SJSA1 (cell line): ENCODE measurements around the gene NEURL4. TPM values are rescaled to one million over a fixed set of nuclear protein-coding genes. Genes with fewer than 3 reads are reported as not detected.

ENCODE experiments used
- DNase-seq, 2 experiments: peaks; one replicate each; pipeline ENCODE4 v3.0.0-alpha.2; 2015 to 2020; ENCODE audit warnings: low spot score in 2 of 2, low read depth in 1 of 2
- H3K27ac ChIP-seq: fragments of 250-450 bp; sonication (Bioruptor Pico); 2 replicates; pipeline ENCODE4 v1.5.1; 2020; ENCODE audit warnings: mild to moderate bottlenecking, moderate library complexity
- H3K27me3 ChIP-seq: fragments of 250-450 bp; sonication (Bioruptor Pico); replicated peaks from 2 replicates; pipeline ENCODE4 v1.5.1; 2020; ENCODE audit warnings: mild to moderate bottlenecking, moderate library complexity
- H3K36me3 ChIP-seq: fragments of 250-450 bp; sonication (Bioruptor Pico); 2 replicates; pipeline ENCODE4 v1.5.1; 2020; ENCODE audit warnings: mild to moderate bottlenecking
- H3K4me1 ChIP-seq: fragments of 250-450 bp; sonication (Bioruptor Pico); replicated peaks from 2 replicates; pipeline ENCODE4 v1.6.1; 2021; ENCODE audit warnings: mild to moderate bottlenecking
- H3K4me3 ChIP-seq: fragments of 250-450 bp; sonication (Bioruptor Pico); 2 replicates; pipeline ENCODE4 v1.5.1; 2020; ENCODE audit warnings: mild to moderate bottlenecking
- H3K9me3 ChIP-seq: fragments of 250-450 bp; sonication (Bioruptor Pico); replicated peaks from 2 replicates; pipeline ENCODE4 v1.5.1; 2020; ENCODE audit warnings: mild to moderate bottlenecking
- total RNA-seq: library from RNA; depleted of rRNA; stranded (reverse); fragments of >200 nt; shearing (Covaris generic); gene quantifications from 2 replicates; pipeline ENCODE4 v1.2.3, GENCODE V29; 2014

NEURL4 gene
- total RNA-seq, 1 experiment from 2014 or later, result 8.1 TPM

DNA sequence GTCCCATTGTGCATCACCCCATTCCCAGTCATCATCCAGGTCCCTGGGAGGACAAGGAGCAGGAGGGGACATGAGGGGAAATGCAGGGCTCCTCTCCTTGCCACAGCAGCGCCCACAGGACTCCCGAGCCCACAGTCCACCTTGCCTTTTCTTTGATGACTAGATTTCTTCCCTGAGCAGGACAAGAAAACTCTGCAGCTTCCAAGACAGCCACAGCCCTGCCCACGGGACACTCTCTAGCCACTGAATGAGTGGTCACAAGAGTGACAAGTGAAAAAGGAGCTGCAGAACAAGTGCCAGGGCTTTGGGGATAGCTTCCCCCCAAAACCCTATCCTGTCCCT, 4.7 kb downstream of the NEURL4 start:
- Histone ChIP-seq H3K9me3 (no peaks in the 10 kb centered on the region), H3K4me1 (peaks cover 19% of the 10 kb centered on the region), H3K36me3 (peaks cover 60% of the 10 kb centered on the region), H3K4me3 (no peak overlapping the region), H3K27ac (no peak overlapping the region), H3K27me3 (no peaks in the 10 kb centered on the region)
- DNase-seq, result no peak

DNA sequence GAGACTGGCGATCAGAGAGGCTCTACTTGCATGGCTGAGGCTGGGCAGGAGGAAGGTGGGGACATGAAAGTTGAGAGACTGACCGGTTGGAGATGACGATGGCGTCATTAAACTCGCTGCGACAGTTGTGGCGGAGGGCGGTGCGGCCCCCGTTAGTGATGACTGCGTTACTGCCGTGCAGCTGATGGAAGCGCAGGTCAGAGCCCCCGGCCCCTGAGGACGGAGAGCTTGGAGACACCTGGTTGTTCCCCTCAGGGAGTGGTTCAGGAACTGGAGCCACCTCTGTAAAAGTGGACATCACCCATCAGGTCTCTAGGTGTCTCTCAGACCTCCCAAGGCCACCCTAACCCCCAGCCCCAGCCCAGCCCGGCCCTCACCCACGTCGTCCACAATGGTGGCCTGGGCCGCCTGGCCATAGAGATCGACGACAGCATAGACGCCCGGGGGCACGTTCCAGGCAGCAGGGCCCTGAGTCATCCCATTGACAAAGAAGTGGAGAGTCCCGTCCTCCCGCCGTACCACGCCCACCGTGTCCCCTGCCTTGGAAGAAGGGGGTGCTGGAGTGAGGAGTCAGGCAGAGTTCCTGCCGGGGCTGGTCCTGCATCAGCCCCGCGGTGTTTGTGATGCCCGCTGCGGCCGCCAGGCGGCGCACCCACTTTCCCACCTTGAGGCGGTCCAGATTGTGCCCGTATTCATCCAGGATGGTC, 5.3 kb downstream of the NEURL4 start:
- Histone ChIP-seq H3K27me3 (no peaks in the 10 kb centered on the region), H3K4me3 (no peak overlapping the region), H3K9me3 (no peaks in the 10 kb centered on the region), H3K4me1 (peaks cover 19% of the 10 kb centered on the region), H3K27ac (no peak overlapping the region), H3K36me3 (peaks cover 62% of the 10 kb centered on the region)
- DNase-seq, result peak; percentile 48 to 80

DNA sequence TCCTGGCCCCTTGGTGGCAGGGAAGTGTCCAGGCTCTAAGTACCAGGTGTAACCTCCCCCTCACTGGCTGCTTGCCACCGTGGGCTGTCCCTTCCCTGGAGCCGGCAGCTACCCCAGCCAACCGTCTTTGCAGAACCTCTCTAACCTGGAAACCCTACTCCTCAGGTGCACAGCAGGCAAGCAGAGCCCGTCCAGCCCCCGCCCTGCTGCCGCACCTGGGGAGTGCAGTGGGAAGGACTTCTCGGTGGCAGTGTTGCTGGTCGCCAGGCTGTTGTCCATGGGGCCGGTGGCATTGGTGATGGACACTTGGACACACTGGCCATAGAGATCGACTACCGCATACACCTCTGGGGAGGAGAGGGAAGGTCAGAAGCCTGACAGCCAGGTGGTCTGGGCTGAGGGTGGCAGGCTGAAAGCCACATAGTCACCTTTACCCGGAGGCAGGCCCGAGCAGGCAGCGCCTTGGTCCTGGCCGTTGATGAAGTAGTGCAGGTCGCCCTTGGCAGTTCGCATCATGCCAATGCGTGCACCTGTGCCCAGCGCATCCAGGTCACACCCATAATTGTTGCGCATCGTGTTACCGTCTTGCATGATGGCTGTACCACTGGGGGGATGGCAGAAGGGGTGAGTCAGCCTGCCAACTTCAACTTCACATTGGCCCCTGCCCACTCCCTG, 6.5 kb downstream of the NEURL4 start:
- no peaks in the 10 kb centered on the region for H3K9me3 ChIP-seq
- peaks cover 9% of the 10 kb centered on the region for H3K4me1 ChIP-seq
- no peak overlapping the region for H3K27ac ChIP-seq
- H3K27me3 ChIP-seq, result no peaks in the 10 kb centered on the region
- no peak for DNase-seq
- H3K36me3 ChIP-seq, result peaks cover 72% of the 10 kb centered on the region
- H3K4me3 ChIP-seq, result no peak overlapping the region

- Histone ChIP-seq H3K27ac (no peak overlapping the region), H3K4me3 (no peak overlapping the region), H3K9me3 (no peaks in the 10 kb centered on the region), H3K36me3 (peaks cover 71% of the 10 kb centered on the region), H3K4me1 (peaks cover 9% of the 10 kb centered on the region), H3K27me3 (no peaks in the 10 kb centered on the region)
- no peak for DNase-seq
Measured at GRCh38 chr17:7321466-7321865, 7.7 kb downstream of the NEURL4 start.

DNA sequence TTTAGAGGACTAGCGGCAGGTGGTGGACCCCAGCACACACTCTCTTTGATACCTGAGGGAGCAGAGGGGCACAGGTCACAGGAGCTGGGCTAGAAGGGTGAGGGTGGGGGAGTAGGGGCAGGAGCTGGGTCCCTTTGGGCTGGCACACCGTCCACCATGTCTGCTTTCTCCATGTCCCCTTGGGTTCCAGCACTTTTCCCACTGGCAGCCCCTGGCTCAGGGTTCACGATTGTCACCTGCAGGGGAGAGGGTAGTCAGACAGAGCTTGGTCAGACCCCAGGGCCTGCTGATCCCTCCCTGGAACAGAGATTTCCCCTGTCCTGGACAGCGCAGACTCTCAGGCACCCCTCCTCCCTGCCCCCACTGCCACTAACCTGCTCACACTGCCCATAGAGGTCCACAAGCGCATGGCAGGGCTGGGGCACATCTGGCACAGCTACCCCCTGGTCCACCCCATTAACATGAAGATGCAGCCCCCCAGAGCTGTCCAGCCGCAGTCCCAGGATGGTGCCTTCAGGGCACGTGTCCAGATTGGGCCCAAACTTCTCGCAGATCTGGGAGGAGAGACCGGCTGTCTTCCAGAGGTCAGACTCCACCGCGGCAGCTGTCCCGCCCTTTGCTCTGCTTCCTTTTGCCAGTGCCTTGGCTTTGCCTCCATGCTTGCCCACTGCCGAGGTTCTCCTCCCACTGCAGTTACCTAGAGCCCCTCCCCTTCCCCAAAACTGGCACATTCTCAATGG, 10.8 kb downstream of the NEURL4 start:
- Histone ChIP-seq H3K4me3 (no peak overlapping the region), H3K4me1 (peaks cover 25% of the 10 kb centered on the region), H3K27ac (no peak overlapping the region), H3K9me3 (no peaks in the 10 kb centered on the region), H3K36me3 (peaks cover 75% of the 10 kb centered on the region), H3K27me3 (no peaks in the 10 kb centered on the region)
- no peak for DNase-seq

- Histone ChIP-seq H3K4me1 (peaks cover 30% of the 10 kb centered on the region), H3K36me3 (peaks cover 75% of the 10 kb centered on the region), H3K4me3 (no peak overlapping the region), H3K9me3 (no peaks in the 10 kb centered on the region), H3K27me3 (no peaks in the 10 kb centered on the region), H3K27ac (no peak overlapping the region)
- DNase-seq, result no peak
Measured at GRCh38 chr17:7317161-7317803, 11.9 kb downstream of the NEURL4 start.

GRCh38 chr17:7315570-7316235, 13.4 kb downstream of the NEURL4 start:
- no peak for DNase-seq
- H3K36me3 ChIP-seq, result peaks cover 74% of the 10 kb centered on the region
- no peaks in the 10 kb centered on the region for H3K9me3 ChIP-seq
- H3K4me3 ChIP-seq, result peak overlapping the region; percentile 88
- H3K27ac ChIP-seq, result peak overlapping the region; percentile 78
- H3K27me3 ChIP-seq, result no peaks in the 10 kb centered on the region
- H3K4me1 ChIP-seq, result peaks cover 30% of the 10 kb centered on the region

DNA sequence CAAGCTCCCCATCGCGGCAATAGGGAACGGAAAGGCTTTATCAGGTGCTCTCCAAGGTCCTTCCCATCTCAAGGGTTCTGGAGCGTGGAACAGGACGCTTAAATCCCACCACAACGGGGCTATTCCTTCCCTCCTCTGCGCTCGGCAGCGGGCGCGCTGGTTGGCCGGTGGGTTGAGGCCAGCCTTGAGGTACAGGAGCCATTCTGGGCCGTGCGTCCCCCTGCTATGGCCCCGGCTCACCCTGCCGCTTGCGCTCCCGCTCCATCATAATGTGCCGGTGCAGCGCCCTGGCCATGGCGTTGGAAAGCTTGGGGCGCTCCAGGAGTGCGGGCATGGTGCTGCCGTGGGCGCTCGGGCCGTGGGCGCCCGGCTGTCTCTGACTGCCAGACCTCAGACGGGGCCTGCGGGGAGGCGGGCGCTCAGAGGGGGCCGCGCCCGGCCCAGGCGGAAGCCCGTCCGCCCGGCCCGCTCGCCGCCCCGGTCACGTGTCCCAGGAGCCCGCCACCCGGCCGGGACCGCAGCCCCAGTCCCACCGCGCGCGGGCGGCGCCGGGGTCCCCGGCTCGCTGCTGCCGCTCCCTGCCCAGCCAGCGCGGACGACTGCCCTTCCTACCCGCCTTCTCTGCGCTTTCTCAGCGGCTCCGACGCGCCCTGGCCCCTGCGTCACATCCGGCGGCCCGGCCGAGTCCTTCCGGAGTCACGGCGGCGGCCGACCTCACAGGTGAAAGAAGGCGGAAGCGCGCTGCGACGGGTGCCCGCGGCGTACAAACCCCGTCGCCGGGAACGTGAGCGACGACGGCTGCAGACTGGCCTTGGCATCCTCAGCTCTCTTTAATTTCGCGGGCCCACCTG, 14.2 kb downstream of the NEURL4 start, which contains the start of gene GPS2:
TSS of gene GPS2 (minus strand) at position 642 of the 851 bp plus-strand sequence. CDS start at position 334, 308 bp downstream.
- H3K27me3 ChIP-seq, result no peaks in the 10 kb centered on the region
- H3K4me1 ChIP-seq, result peaks cover 30% of the 10 kb centered on the region
- DNase-seq, result peak; percentile 76 to 84
- H3K36me3 ChIP-seq, result peaks cover 75% of the 10 kb centered on the region
- H3K4me3 ChIP-seq, result peak within 1 kb of the TSS; percentile 88
- H3K9me3 ChIP-seq, result no peaks in the 10 kb centered on the region
- peak within 1 kb of the TSS; percentile 78 for H3K27ac ChIP-seq

- Histone ChIP-seq H3K4me3 (peak overlapping the region; percentile 88), H3K27me3 (no peaks in the 10 kb centered on the region), H3K4me1 (peaks cover 34% of the 10 kb centered on the region), H3K27ac (no peak overlapping the region), H3K9me3 (no peaks in the 10 kb centered on the region), H3K36me3 (peaks cover 83% of the 10 kb centered on the region)
- DNase-seq, result no peak
Measured at GRCh38 chr17:7313890-7314718, 15.0 kb downstream of the NEURL4 start.

GRCh38 chr17:7313088-7313889, 15.8 kb downstream of the NEURL4 start:
- Histone ChIP-seq H3K4me3 (no peak overlapping the region), H3K36me3 (peaks cover 81% of the 10 kb centered on the region), H3K27me3 (no peaks in the 10 kb centered on the region), H3K4me1 (peaks cover 38% of the 10 kb centered on the region), H3K9me3 (no peaks in the 10 kb centered on the region), H3K27ac (no peak overlapping the region)
- DNase-seq, result no peak

DNA sequence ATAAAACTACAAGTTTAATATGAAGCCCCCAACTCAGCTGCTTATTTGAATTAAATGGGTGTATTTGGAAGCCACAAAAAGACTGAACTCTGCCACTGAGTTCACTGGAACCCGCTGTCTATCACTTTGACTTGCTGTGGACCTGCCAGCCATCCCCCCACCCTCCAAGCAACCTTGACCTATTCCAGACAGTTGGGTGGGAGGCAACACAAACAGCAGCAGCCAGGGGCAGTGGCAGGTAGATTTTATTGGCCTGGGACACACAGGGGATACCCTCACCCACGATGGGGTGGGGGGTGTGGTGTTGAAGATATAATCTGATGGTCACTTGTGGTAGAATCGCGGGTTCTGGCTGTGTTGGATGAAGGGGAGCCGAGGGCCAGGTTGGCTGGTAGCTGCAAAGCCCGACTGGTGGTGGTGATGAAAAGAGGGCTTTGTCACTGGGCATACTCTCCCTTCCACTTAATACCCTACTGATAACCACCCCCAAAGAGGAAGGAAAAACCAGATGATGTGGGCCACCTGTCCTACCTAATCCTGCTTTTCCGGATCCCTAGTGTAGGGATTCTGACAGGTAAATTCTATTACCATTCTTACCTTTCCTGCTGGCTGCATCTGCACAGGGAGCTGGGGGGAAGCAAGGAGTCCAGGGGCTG, 16.6 kb downstream of the NEURL4 start:
- DNase-seq, result no peak
- Histone ChIP-seq H3K36me3 (peaks cover 81% of the 10 kb centered on the region), H3K27ac (no peak overlapping the region)

More for the DNA sequence above, 16.6 kb downstream of the NEURL4 start:
- H3K4me3 ChIP-seq, result no peak overlapping the region
- no peaks in the 10 kb centered on the region for H3K27me3 ChIP-seq
- no peaks in the 10 kb centered on the region for H3K9me3 ChIP-seq
- H3K4me1 ChIP-seq, result peaks cover 38% of the 10 kb centered on the region
